PC-9 (cell line): ENCODE results near the gene RAB31.

Source experiments
- EZH2 ChIP-seq: fragments of 200-600 bp; sonication (generic); IDR thresholded peaks from 2 replicates; pipeline ENCODE4 v1.8.0; 2017; ENCODE audit warnings: antibody characterized with exemption, low read depth
- TF ChIP-seq, protein P1 (sequence below): fragments of 200-600 bp; sonication (generic); conservative IDR thresholded peaks from 2 replicates; pipeline ENCODE4 v1.6.1; 2017; ENCODE audit warnings: mixed run types, antibody characterized with exemption, mild to moderate bottlenecking, moderate library complexity

DNA sequence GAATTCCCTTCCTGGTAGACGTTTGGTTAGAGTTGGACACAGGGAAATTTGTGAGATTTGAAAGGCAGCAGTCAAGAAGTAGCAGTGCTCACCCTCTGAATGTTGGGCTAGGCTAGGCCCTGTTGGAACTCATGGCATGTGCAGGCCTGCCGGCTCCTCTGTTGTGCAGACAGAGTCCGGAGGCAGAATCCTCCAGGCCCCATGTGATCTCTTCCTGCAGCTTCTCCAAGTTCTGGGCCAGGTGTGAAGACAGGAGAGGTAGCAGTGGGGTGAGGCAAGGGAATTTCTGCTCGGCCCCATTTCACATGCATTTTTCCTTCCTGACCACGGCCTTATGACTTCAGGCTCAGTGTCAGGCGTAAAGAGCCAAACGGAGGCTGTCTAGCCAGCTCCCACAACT is 36.9 kb upstream of the RAB31 start:
- no peak for TF ChIP-seq EZH2
- TF ChIP-seq, protein P1, sequence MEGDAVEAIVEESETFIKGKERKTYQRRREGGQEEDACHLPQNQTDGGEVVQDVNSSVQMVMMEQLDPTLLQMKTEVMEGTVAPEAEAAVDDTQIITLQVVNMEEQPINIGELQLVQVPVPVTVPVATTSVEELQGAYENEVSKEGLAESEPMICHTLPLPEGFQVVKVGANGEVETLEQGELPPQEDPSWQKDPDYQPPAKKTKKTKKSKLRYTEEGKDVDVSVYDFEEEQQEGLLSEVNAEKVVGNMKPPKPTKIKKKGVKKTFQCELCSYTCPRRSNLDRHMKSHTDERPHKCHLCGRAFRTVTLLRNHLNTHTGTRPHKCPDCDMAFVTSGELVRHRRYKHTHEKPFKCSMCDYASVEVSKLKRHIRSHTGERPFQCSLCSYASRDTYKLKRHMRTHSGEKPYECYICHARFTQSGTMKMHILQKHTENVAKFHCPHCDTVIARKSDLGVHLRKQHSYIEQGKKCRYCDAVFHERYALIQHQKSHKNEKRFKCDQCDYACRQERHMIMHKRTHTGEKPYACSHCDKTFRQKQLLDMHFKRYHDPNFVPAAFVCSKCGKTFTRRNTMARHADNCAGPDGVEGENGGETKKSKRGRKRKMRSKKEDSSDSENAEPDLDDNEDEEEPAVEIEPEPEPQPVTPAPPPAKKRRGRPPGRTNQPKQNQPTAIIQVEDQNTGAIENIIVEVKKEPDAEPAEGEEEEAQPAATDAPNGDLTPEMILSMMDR, result no peak
